GM12878 (cell line): ENCODE measurements around the gene LY6G5C.

ENCODE experiments used
- CTCF ChIP-seq, 3 experiments: IDR thresholded peaks in 2 of 3; conservative IDR thresholded peaks in 1 of 3; 2 replicates each; pipeline ENCODE4 v1.5.1; 2011; ENCODE audit warnings: low read depth in 3 of 3, low read length in 3 of 3, mild to moderate bottlenecking in 3 of 3, control low read depth in 2 of 3, moderate library complexity in 2 of 3, inconsistent platforms in 1 of 3, mixed read lengths in 1 of 3; ENCODE audit not compliant: control insufficient read depth in 2 of 3, insufficient read depth in 1 of 3; ENCODE audit errors: extremely low read depth in 1 of 3
- HDAC2 ChIP-seq: fragments of 200-600 bp; sonication (generic); IDR thresholded peaks from 2 replicates; pipeline ENCODE4 v1.6.1; 2017
- HDAC6 ChIP-seq: fragments of 200-600 bp; sonication (generic); IDR thresholded peaks from one replicate; pipeline ENCODE4 v1.8.0; 2017; ENCODE audit warnings: antibody characterized with exemption; ENCODE audit not compliant: unreplicated experiment
- STAT3 ChIP-seq: IDR thresholded peaks from 2 replicates; pipeline ENCODE4 v1.6.1; 2011; ENCODE audit warnings: low read depth, low read length, improper control_type of control experiment
- ZBTB40 ChIP-seq: fragments of 450-650 bp; IDR thresholded peaks from 2 replicates; pipeline ENCODE4 v1.6.1; 2016; ENCODE audit warnings: mild to moderate bottlenecking, moderate library complexity, borderline replicate concordance
- ZNF217 ChIP-seq: fragments of 450-650 bp; IDR thresholded peaks from 2 replicates; pipeline ENCODE4 v1.6.1; 2017; ENCODE audit warnings: antibody characterized with exemption, mild to moderate bottlenecking

DNA sequence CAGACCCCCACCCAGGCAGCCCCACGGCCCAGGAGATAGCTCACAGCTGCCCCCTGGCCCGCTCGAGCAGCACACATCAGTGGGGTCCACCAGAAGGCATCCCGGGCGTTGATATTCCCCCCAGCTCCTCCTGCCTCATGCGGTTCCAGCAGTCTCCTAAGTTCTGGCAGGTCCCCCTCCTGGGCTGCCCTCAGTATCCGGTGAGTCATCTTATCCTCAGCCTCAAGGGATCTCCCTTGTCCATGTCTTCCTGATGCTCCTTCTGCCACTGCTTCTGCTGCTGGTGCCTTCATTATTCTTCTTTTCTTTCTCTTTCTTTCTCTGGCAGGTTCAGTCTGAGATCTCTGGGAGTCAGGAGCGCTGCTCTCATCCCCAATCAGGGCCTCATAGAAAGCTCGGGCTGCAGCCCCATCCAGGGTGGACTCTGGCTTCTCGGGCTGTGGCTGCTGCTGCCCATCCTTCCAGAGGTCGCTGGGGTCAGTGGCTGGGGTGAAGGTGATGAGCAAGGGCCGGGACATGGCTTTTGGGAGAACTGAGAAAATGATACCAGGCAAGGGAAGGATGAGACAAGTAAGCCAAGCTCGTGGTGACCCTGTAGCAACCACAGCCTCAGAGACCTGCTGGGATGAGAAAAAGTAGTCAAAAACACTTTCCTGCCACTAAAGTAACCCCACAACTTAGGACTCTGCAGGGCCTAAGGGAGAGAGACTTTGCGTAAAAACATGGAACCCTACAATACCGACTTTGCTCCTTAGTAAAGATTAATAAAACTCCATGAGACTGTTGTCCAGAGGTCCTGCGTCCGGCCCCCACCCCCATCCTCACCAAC, 16.7 kb downstream of the LY6G5C start:
- TF ChIP-seq STAT3: no peak
- no peak for TF ChIP-seq HDAC6
- TF ChIP-seq CTCF (IDR thresholded peaks at IDR 0.05 in 2 of 3, conservative IDR thresholded peaks at IDR 0.05 in 1 of 3; ENCODE audit: control insufficient read depth in 2 of 3, extremely low read depth in 1 of 3, insufficient read depth in 1 of 3, low read depth in 3 of 3, low read length in 3 of 3): no peak
- no peak for TF ChIP-seq ZBTB40
- no peak for TF ChIP-seq HDAC2
- TF ChIP-seq ZNF217: no peak
